Loucy (cell line): Measurements from ENCODE around the gene USP34.
"Not testable (repeated sequence)": the region's sequence is repeated elsewhere in the genome, so short reads cannot be mapped to it uniquely, and the experiment has no call there.

Experiments
- H2AFZ ChIP-seq: fragments of 200-600 bp; sonication (generic); 2 replicates; pipeline ENCODE4 v1.6.0; 2016; ENCODE audit warnings: antibody characterized with exemption, mild to moderate bottlenecking, low read length, moderate library complexity
- H3F3A ChIP-seq: fragments of 200-600 bp; 2 replicates; pipeline ENCODE4 v1.6.0; 2016; ENCODE audit warnings: antibody characterized with exemption, low read depth, mild to moderate bottlenecking
- H3K27me3 ChIP-seq: fragments of 200-600 bp; sonication (generic); 2 replicates; pipeline ENCODE4 v1.6.1; 2014; ENCODE audit warnings: low read length, mild to moderate bottlenecking; ENCODE audit not compliant: insufficient read depth, poor library complexity, severe bottlenecking
- H3K36me3 ChIP-seq: fragments of 200-600 bp; sonication (generic); 2 replicates; pipeline ENCODE4 v1.6.1; 2016; ENCODE audit warnings: low read length; ENCODE audit not compliant: insufficient read depth
- H3K4me1 ChIP-seq: fragments of 200-600 bp; sonication (generic); 2 replicates; pipeline ENCODE4 v1.5.1; 2014; ENCODE audit warnings: low read length, mild to moderate bottlenecking; ENCODE audit not compliant: insufficient read depth, poor library complexity, severe bottlenecking
- H3K4me2 ChIP-seq: fragments of 200-600 bp; sonication (generic); 2 replicates; pipeline ENCODE4 v1.6.0; 2014; ENCODE audit warnings: antibody characterized with exemption, low read length, low read depth, mild to moderate bottlenecking; ENCODE audit not compliant: poor library complexity, severe bottlenecking
- H3K4me3 ChIP-seq: fragments of 200-600 bp; sonication (generic); 2 replicates; pipeline ENCODE4 v1.5.1; 2014; ENCODE audit warnings: low read length, mild to moderate bottlenecking, mixed read lengths; ENCODE audit not compliant: poor library complexity, severe bottlenecking
- H3K79me2 ChIP-seq: fragments of 200-600 bp; sonication (generic); 2 replicates; pipeline ENCODE4 v1.6.1; 2014; ENCODE audit warnings: low read length; ENCODE audit not compliant: insufficient read depth
- H3K9ac ChIP-seq: fragments of 200-600 bp; sonication (generic); 2 replicates; pipeline ENCODE4 v1.6.0; 2014; ENCODE audit warnings: mild to moderate bottlenecking, low read depth, low read length, moderate library complexity; ENCODE audit not compliant: poor library complexity, severe bottlenecking
- H3K9me2 ChIP-seq: fragments of 200-600 bp; sonication (generic); replicated peaks from 2 replicates; pipeline ENCODE4 v1.6.1; 2016; ENCODE audit warnings: low read depth, low read length, mixed read lengths
- H3K9me3 ChIP-seq: fragments of 200-600 bp; sonication (generic); 2 replicates; pipeline ENCODE4 v1.6.1; 2014; ENCODE audit warnings: mild to moderate bottlenecking, antibody characterized with exemption, low read length, low read depth; ENCODE audit not compliant: insufficient read depth
- H4K20me1 ChIP-seq: fragments of 200-600 bp; sonication (generic); 2 replicates; pipeline ENCODE4 v1.6.0; 2014; ENCODE audit warnings: antibody characterized with exemption, low read length, mild to moderate bottlenecking; ENCODE audit not compliant: insufficient read depth, poor library complexity, severe bottlenecking
- CTCF ChIP-seq: fragments of 200-600 bp; sonication (generic); conservative IDR thresholded peaks from 2 replicates; pipeline ENCODE4 v1.5.1; 2014; ENCODE audit warnings: mild to moderate bottlenecking, antibody characterized with exemption, low read length
- EZH2phosphoT487 ChIP-seq: fragments of 200-600 bp; IDR thresholded peaks from 2 replicates; pipeline ENCODE4 v1.6.1; 2018; ENCODE audit warnings: antibody characterized with exemption, mild to moderate bottlenecking, moderate library complexity, borderline replicate concordance

USP34 gene

GRCh38 chr2:61460163-61460562, 10.7 kb downstream of the USP34 start:
- Histone ChIP-seq H3K4me1 (peaks cover 19% of the 10 kb centered on the region), H2AFZ (no peak overlapping the region), H3K36me3 (no peaks in the 10 kb centered on the region; the same call in 1 of the 2 replicates), H3K4me3 (no peak overlapping the region), H3K9me3 (no peaks in the 10 kb centered on the region), H3K9ac (no peak overlapping the region), H3K79me2 (peaks cover 100% of the 10 kb centered on the region), H3K4me2 (no peak overlapping the region), H3F3A (no peaks in the 10 kb centered on the region), H3K27me3 (no peaks in the 10 kb centered on the region), H4K20me1 (peaks cover 68% of the 10 kb centered on the region), H3K9me2 (no peaks in the 10 kb centered on the region)
- TF ChIP-seq CTCF: no peak
- TF ChIP-seq EZH2phosphoT487: no peak

- no peak overlapping the region for H3K4me2 ChIP-seq
- H3K36me3 ChIP-seq: no peaks in the 10 kb centered on the region; the same call in 1 of the 2 replicates
- TF ChIP-seq CTCF (no peak), EZH2phosphoT487 (no peak)
Measured at GRCh38 chr2:61456746-61457420, 14.0 kb downstream of the USP34 start.

GRCh38 chr2:61456070-61456745, 14.7 kb downstream of the USP34 start:
- no peak overlapping the region for H3K4me2 ChIP-seq
- H3K36me3 ChIP-seq: no peaks in the 10 kb centered on the region; the same call in 1 of the 2 replicates
- H3K9ac ChIP-seq: no peak overlapping the region
- no peaks in the 10 kb centered on the region for H3K9me3 ChIP-seq
- H4K20me1 ChIP-seq: peaks cover 55% of the 10 kb centered on the region
- H3F3A ChIP-seq: no peaks in the 10 kb centered on the region
- H3K27me3 ChIP-seq: no peaks in the 10 kb centered on the region
- no peak overlapping the region for H2AFZ ChIP-seq
- H3K79me2 ChIP-seq: peaks cover 97% of the 10 kb centered on the region
- TF ChIP-seq CTCF (no peak), EZH2phosphoT487 (no peak)
- H3K9me2 ChIP-seq: no peaks in the 10 kb centered on the region
- no peaks in the 10 kb centered on the region for H3K4me1 ChIP-seq
- H3K4me3 ChIP-seq: no peak overlapping the region

More at GRCh38 chr2:61456746-61457420, 14.0 kb downstream of the USP34 start:
- H3K4me1 ChIP-seq: no peaks in the 10 kb centered on the region
- H3K9me2 ChIP-seq: no peaks in the 10 kb centered on the region
- H2AFZ ChIP-seq: no peak overlapping the region
- no peaks in the 10 kb centered on the region for H3K9me3 ChIP-seq
- H3F3A ChIP-seq: no peaks in the 10 kb centered on the region
- H3K27me3 ChIP-seq: no peaks in the 10 kb centered on the region
- peaks cover 55% of the 10 kb centered on the region for H4K20me1 ChIP-seq
- H3K4me3 ChIP-seq: no peak overlapping the region
- peaks cover 97% of the 10 kb centered on the region for H3K79me2 ChIP-seq
- no peak overlapping the region for H3K9ac ChIP-seq

- H3K36me3 ChIP-seq, H3K4me1 ChIP-seq, H3K4me3 ChIP-seq, H3K9me3 ChIP-seq, H3F3A ChIP-seq, H2AFZ ChIP-seq, H3K9me2 ChIP-seq, H3K4me2 ChIP-seq, H3K27me3 ChIP-seq, H3K9ac ChIP-seq: not testable (repeated sequence)
- Histone ChIP-seq H4K20me1 (peaks cover 49% of the 10 kb centered on the region), H3K79me2 (peaks cover 97% of the 10 kb centered on the region)
Measured at GRCh38 chr2:61454972-61455371, 15.9 kb downstream of the USP34 start.
